HepG2 (cell line): ENCODE data around the gene MGMT. TPM values are rescaled to one million over a fixed set of nuclear protein-coding genes. Genes with fewer than 3 reads are reported as not detected.

Source experiments
- ATAC-seq: fragments of 200-7000 bp; cut with Tn5 transposase; 3 replicates; pipeline ENCODE4 v1.9.1; 2020; ENCODE audit warnings: mild to moderate bottlenecking, moderate library complexity
- BruUV-seq: library from RNA; stranded (reverse); fragments of 400-500 nt; replicated peaks from 2 replicates; lab custom pipeline; 2021; lab: Mats Ljungman, UMichigan
- CTCF ChIA-PET: fragments of 300-600 bp; formaldehyde crosslinking; extraction: SDS; loops from one replicate; lab custom pipeline; 2021; ENCODE audit warnings: low total read pairs, inconsistent platforms, low intra/inter-chr PET ratio; lab: Yijun Ruan, JAX
- POLR2A ChIA-PET: fragments of 350-600 bp; sonication (Branson Sonifier 250); formaldehyde crosslinking; loops from one replicate; lab custom pipeline; 2020; ENCODE audit warnings: antibody characterized with exemption, inconsistent platforms; lab: Yijun Ruan, JAX
- DNase-seq: peaks from one replicate; pipeline ENCODE4 v3.0.0-alpha.2; 2015; ENCODE audit warnings: low spot score
- FAIRE-seq: peaks from 3 replicates; lab custom pipeline; 2011; peaks lifted over from hg19 to GRCh38; lab: Jason Lieb, UNC
- H2AFZ ChIP-seq: one replicate; pipeline ENCODE4 v1.6.1; 2011; ENCODE audit warnings: low read length, inconsistent platforms
- H3K27ac ChIP-seq: fragments of 300-600 bp; 3 replicates; pipeline ENCODE4 v1.8.0; 2011; ENCODE audit warnings: mixed run types, mild to moderate bottlenecking, mixed read lengths, low read length, inconsistent platforms; ENCODE audit not compliant: insufficient read depth; ENCODE audit errors: extremely low read length
- H3K27me3 ChIP-seq, 2 experiments: fragments of 200-600 bp in 1 of 2; 2 replicates in 1 of 2; 3 replicates in 1 of 2; pipeline versions ENCODE4 v1.6.0 to v1.8.0; 2011; ENCODE audit warnings: low read length in 2 of 2, mild to moderate bottlenecking in 2 of 2, moderate library complexity in 2 of 2, inconsistent platforms in 1 of 2; ENCODE audit not compliant: insufficient read depth in 2 of 2, control insufficient read depth in 1 of 2
- H3K36me3 ChIP-seq, 2 experiments: fragments of 200-600 bp in 1 of 2; replicated peaks in 1 of 2; 2 replicates in 1 of 2; 3 replicates in 1 of 2; pipeline versions ENCODE4 v1.5.1 to v1.8.0; 2011; ENCODE audit warnings: low read length in 2 of 2, inconsistent platforms in 1 of 2; ENCODE audit not compliant: insufficient read depth in 2 of 2, control insufficient read depth in 1 of 2
- H3K4me1 ChIP-seq: 2 replicates; pipeline ENCODE4 v1.5.1; 2012; ENCODE audit warnings: low read length, inconsistent platforms; ENCODE audit not compliant: insufficient read depth
- H3K4me2 ChIP-seq: 2 replicates; pipeline ENCODE4 v1.6.0; 2011; ENCODE audit warnings: low read depth, low read length, inconsistent platforms
- H3K4me3 ChIP-seq, 3 experiments: fragments of 200-600 bp in 1 of 3; sonication (generic), shearing (Covaris generic) in 1 of 3; replicated peaks in 1 of 3; 2 replicates each; pipeline ENCODE4 v1.5.1; 2011 to 2016; ENCODE audit warnings: low read length in 3 of 3, inconsistent platforms in 2 of 3, low read depth in 2 of 3, mild to moderate bottlenecking in 2 of 3, control low read depth in 1 of 3, mixed read lengths in 1 of 3; ENCODE audit not compliant: insufficient read depth in 1 of 3
- H3K79me2 ChIP-seq: one replicate; pipeline ENCODE4 v1.6.1; 2011; ENCODE audit warnings: low read length, inconsistent platforms; ENCODE audit not compliant: insufficient read depth
- H3K9ac ChIP-seq: 2 replicates; pipeline ENCODE4 v1.6.0; 2011; ENCODE audit warnings: mild to moderate bottlenecking, low read depth, low read length, inconsistent platforms; ENCODE audit not compliant: insufficient read depth
- H3K9me3 ChIP-seq: 2 replicates; pipeline ENCODE4 v1.5.1; 2012; ENCODE audit warnings: mild to moderate bottlenecking, low read length
- H4K20me1 ChIP-seq: 2 replicates; pipeline ENCODE4 v1.6.0; 2011; ENCODE audit warnings: inconsistent platforms, mild to moderate bottlenecking, low read length, moderate library complexity; ENCODE audit not compliant: insufficient read depth
- HNF4G ChIP-seq, 2 experiments: sonication (generic) in 1 of 2; formaldehyde crosslinking in 1 of 2; IDR thresholded peaks; 2 replicates each; pipeline versions ENCODE4 v1.4.0 to v1.6.1; 2011 to 2020; ENCODE audit warnings: borderline replicate concordance in 2 of 2, low read depth in 2 of 2, mild to moderate bottlenecking in 2 of 2, low read length in 1 of 2, missing genetic modification reagents in 1 of 2, moderate library complexity in 1 of 2
- ISX ChIP-seq: sonication (generic); formaldehyde crosslinking; conservative IDR thresholded peaks from 2 replicates; pipeline ENCODE4 v1.5.0; 2020; ENCODE audit warnings: missing genetic modification reagents
- NCOR1 ChIP-seq: fragments of 200-600 bp; sonication (generic); IDR thresholded peaks from 2 replicates; pipeline ENCODE4 v1.7.0; 2017; ENCODE audit warnings: antibody characterized with exemption, low read length, borderline replicate concordance
- NFRKB ChIP-seq: fragments of 450-650 bp; IDR thresholded peaks from 2 replicates; pipeline ENCODE4 v1.6.1; 2017
- NR3C1 ChIP-seq: sonication (generic); formaldehyde crosslinking; IDR thresholded peaks from 2 replicates; pipeline ENCODE4 v1.4.0; 2020; ENCODE audit warnings: missing genetic modification reagents
- RNF2 ChIP-seq: fragments of 450-650 bp; conservative IDR thresholded peaks from 2 replicates; pipeline ENCODE4 v1.6.1; 2016; ENCODE audit warnings: low read depth
- SATB2 ChIP-seq: sonication (generic); formaldehyde crosslinking; IDR thresholded peaks from 2 replicates; pipeline ENCODE4 v1.5.0; 2020; ENCODE audit warnings: missing genetic modification reagents
- SP4 ChIP-seq: sonication (generic); formaldehyde crosslinking; IDR thresholded peaks from 2 replicates; pipeline ENCODE4 v1.8.1; 2023; ENCODE audit warnings: mild to moderate bottlenecking, missing genetic modification reagents
- XRCC5 ChIP-seq: fragments of 200-400 bp; formaldehyde crosslinking; optimal IDR thresholded peaks from 2 replicates; pipeline ENCODE3; 2017; ENCODE audit warnings: mild to moderate bottlenecking, low read length
- YEATS2 ChIP-seq: sonication (generic); formaldehyde crosslinking; IDR thresholded peaks from 2 replicates; pipeline ENCODE4 v1.4.0; 2020; ENCODE audit warnings: missing genetic modification reagents, borderline replicate concordance
- ZBTB3 ChIP-seq: sonication (generic); formaldehyde crosslinking; IDR thresholded peaks from 2 replicates; pipeline ENCODE4 v1.4.0; 2020; ENCODE audit warnings: low read depth, mild to moderate bottlenecking, moderate library complexity, missing genetic modification reagents, borderline replicate concordance
- ZNF331 ChIP-seq: sonication (generic); formaldehyde crosslinking; IDR thresholded peaks from 2 replicates; pipeline ENCODE4 v1.4.0; 2020; ENCODE audit warnings: missing genetic modification reagents
- ZNF414 ChIP-seq: sonication (generic); formaldehyde crosslinking; IDR thresholded peaks from 2 replicates; pipeline ENCODE4 v1.5.0; 2020; ENCODE audit warnings: missing genetic modification reagents
- ZNF567 ChIP-seq: sonication (generic); formaldehyde crosslinking; IDR thresholded peaks from 2 replicates; pipeline ENCODE4 v1.8.1; 2023; ENCODE audit warnings: mild to moderate bottlenecking, missing genetic modification reagents, borderline replicate concordance
- ZNF674 ChIP-seq: sonication (generic); formaldehyde crosslinking; IDR thresholded peaks from 2 replicates; pipeline ENCODE4 v1.5.0; 2020; ENCODE audit warnings: low read depth, mild to moderate bottlenecking, missing genetic modification reagents
- ZNF746 ChIP-seq: sonication (generic); formaldehyde crosslinking; IDR thresholded peaks from 2 replicates; pipeline ENCODE4 v1.8.0; 2022; ENCODE audit warnings: mild to moderate bottlenecking, missing genetic modification reagents
- ZNF781 ChIP-seq: sonication (generic); formaldehyde crosslinking; IDR thresholded peaks from 2 replicates; pipeline ENCODE4 v1.5.1; 2020; ENCODE audit warnings: borderline replicate concordance, mild to moderate bottlenecking, missing genetic modification reagents; ENCODE audit errors: not compliant biosample characterization
- ZNF800 ChIP-seq: sonication (generic); formaldehyde crosslinking; IDR thresholded peaks from 2 replicates; pipeline ENCODE4 v1.4.0; 2020; ENCODE audit warnings: missing genetic modification reagents
- ZNF879 ChIP-seq: sonication (generic); formaldehyde crosslinking; IDR thresholded peaks from 2 replicates; pipeline ENCODE4 v1.8.1; 2023; ENCODE audit warnings: missing genetic modification reagents
- WGBS: methylation state at CpG from one replicate; pipeline ENCODE4 v1.1.6; 2017; ENCODE audit warnings: low lambda C conversion rate; 5-methylcytosine and 5-hydroxymethylcytosine counted together
- in situ Hi-C: cut with HindIII; loops from 2 replicates; pipeline ENCODE4 v1.10.0; 2017; ENCODE audit warnings: low pct_unique_long_range_greater_than_20kb; ENCODE audit not compliant: extremely low pct_ligation_motif_present
- intact Hi-C: fragments of 100-400 bp; cut with micrococcal nuclease; formaldehyde crosslinking; loops from one replicate; pipeline ENCODE4 v1.10.0; 2022; ENCODE audit not compliant: unreplicated experiment
- polyA plus RNA-seq, 8 experiments: library from polyadenylated mRNA; depleted of rRNA in 3 of 8; stranded (reverse) in 7 of 8; unstranded in 1 of 8; fragments of >200 nt; fragmentation: Illumina TruSeq in 4 of 8; extraction: Trizol in 4 of 8; gene quantifications; 2 replicates each; pipeline versions ENCODE4 v1.2.1 to v1.2.3, GENCODE V29; 2011 to 2016; ENCODE audit warnings: low read depth in 4 of 8, missing spikeins in 1 of 8, mixed read lengths in 1 of 8; ENCODE audit not compliant: insufficient read depth in 1 of 8
- total RNA-seq, 5 experiments: library from RNA; depleted of rRNA; stranded (reverse); fragments of >200 nt; fragmentation: Illumina TruSeq; extraction: Trizol; gene quantifications; 2 replicates each; pipeline ENCODE4 v1.2.3, GENCODE V29; 2016; ENCODE audit warnings: low read depth in 1 of 5

The MGMT gene
- total and polyA plus RNA-seq, 2 of the 13 experiments (the other 11 are each of a cell fraction or from before 2014, with no cell fraction given): 12.0 to 19.5 TPM

GRCh38 chr10:129450391-129450790 lies 16.6 kb upstream of the MGMT start:
- no peak overlapping the region for H3K4me3 ChIP-seq

GRCh38 chr10:129455625-129456024 lies 11.4 kb upstream of the MGMT start:
- H2AFZ ChIP-seq: no peak overlapping the region
- 43% methylated on average over 6 of the region's 6 CpGs for WGBS
- no peaks in the 10 kb centered on the region for H3K79me2 ChIP-seq
- ChIA-PET POLR2A (no interaction called here), CTCF (no interaction called here)
- no peaks in the 10 kb centered on the region for H4K20me1 ChIP-seq
- no peak for FAIRE-seq
- H3K4me1 ChIP-seq: peaks cover 19% of the 10 kb centered on the region
- H3K4me3 ChIP-seq: no peak overlapping the region
- H3K36me3 ChIP-seq: no peaks in the 10 kb centered on the region
- intact Hi-C loops: no loop called here
- in situ Hi-C loops: no loop called here
- DNase-seq: no peak
- TF ChIP-seq NFRKB: no peak
- TF ChIP-seq NR3C1 (CRISPR knock-in tag): no peak
- no peak for TF ChIP-seq ZNF800 (CRISPR knock-in tag)
- TF ChIP-seq, all 625 proteins: peak for 0
- Histone ChIP-seq H3K9ac (no peak overlapping the region), H3K27me3 (no peaks in the 10 kb centered on the region), H3K27ac (no peak overlapping the region), H3K4me2 (no peak overlapping the region), H3K9me3 (0 out of 2 replicates have a peak, but pooled peaks cover 7% of the 10 kb centered on the region)
- no TSS peak for BruUV-seq
- no peak for ATAC-seq

More at GRCh38 chr10:129450391-129450790, 16.6 kb upstream of the MGMT start:
- DNase-seq: no peak
- ATAC-seq: no peak
- Histone ChIP-seq H3K9me3 (0 out of 2 replicates have a peak, but pooled peaks cover 7% of the 10 kb centered on the region), H4K20me1 (no peaks in the 10 kb centered on the region), H3K9ac (no peak overlapping the region), H3K27me3 (no peaks in the 10 kb centered on the region), H3K27ac (no peak overlapping the region), H3K36me3 (no peaks in the 10 kb centered on the region), H2AFZ (no peak overlapping the region), H3K79me2 (no peaks in the 10 kb centered on the region), H3K4me2 (no peak overlapping the region), H3K4me1 (peaks cover 30% of the 10 kb centered on the region)
- WGBS: 61% methylated on average over 3 of the region's 3 CpGs
- intact Hi-C loops (no loop called here), in situ Hi-C loops (no loop called here)
- no peak for FAIRE-seq
- TF ChIP-seq ZNF567: no peak
- TF ChIP-seq HNF4G (IDR thresholded peaks at IDR 0.05; ENCODE audit: borderline replicate concordance, low read depth, low read length): no peak
- TF ChIP-seq HNF4G (CRISPR knock-in tag; IDR thresholded peaks at IDR 0.05; ENCODE audit: borderline replicate concordance, low read depth): no peak
- no peak for TF ChIP-seq XRCC5
- no peak for TF ChIP-seq NCOR1
- no peak for TF ChIP-seq ZBTB3 (CRISPR knock-in tag)
- no peak for TF ChIP-seq ZNF746 (CRISPR knock-in tag)
- TF ChIP-seq ZNF414 (CRISPR knock-in tag): no peak
- TF ChIP-seq ISX (CRISPR knock-in tag): no peak
- no peak for TF ChIP-seq ZNF674
- TF ChIP-seq RNF2: no peak
- no peak for TF ChIP-seq SP4
- no peak for TF ChIP-seq ZNF879
- no peak for TF ChIP-seq ZNF781 (CRISPR knock-in tag)
- no peak for TF ChIP-seq YEATS2
- no peak for TF ChIP-seq ZNF331 (CRISPR knock-in tag)
- TF ChIP-seq SATB2 (CRISPR knock-in tag): no peak
- BruUV-seq: no TSS peak
- ChIA-PET CTCF (no interaction called here), POLR2A (no interaction called here)
